Measurements from ENCODE around the gene RECQL5.

RECQL5 gene

DNA sequence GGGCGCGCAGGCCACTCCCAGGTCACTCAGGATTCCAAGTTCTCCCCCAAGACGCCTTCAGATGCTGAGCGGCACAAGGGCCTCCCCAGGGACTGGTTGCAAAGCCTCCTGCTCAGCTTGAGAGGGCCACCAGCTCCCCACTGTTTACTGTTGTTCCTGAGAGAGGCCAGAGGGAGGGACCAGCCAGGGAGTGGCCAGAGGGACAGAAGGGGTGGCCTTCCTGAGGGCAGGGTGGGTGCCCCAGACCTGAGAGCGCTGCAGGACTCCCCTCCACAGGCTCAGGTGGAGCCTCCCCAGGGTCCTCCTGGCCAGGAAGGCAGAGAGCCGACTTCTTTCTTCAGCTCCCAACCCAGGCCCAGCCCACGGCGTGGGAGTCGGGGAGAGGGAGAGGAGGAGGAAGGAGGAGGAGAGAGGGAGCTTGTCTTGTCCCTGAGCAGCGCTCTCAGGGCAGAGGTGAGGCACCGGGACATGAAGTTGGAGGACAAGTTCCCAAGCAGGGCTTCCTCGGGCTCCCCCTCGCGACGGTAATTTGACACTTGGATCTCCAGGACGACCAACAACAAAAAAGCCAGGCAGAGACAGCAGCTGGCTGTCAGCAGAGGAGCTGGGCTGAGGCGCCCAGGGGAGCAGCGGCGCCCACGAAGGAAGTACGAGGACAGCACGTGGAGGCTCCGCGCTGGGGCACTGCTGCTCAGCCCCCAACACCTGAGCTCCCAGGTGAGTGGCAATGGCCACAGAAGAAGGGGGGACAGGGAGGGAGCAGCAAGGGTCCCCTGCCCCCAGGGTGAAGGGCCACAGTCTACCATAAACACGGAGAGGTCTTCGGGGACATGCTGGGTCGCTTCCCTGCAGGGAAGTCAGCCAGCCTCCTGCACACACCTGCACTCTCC, 33.2 kb downstream of the RECQL5 start:
- DNase-seq (ENCODE audit: low read depth): peak; percentile 93

DNA sequence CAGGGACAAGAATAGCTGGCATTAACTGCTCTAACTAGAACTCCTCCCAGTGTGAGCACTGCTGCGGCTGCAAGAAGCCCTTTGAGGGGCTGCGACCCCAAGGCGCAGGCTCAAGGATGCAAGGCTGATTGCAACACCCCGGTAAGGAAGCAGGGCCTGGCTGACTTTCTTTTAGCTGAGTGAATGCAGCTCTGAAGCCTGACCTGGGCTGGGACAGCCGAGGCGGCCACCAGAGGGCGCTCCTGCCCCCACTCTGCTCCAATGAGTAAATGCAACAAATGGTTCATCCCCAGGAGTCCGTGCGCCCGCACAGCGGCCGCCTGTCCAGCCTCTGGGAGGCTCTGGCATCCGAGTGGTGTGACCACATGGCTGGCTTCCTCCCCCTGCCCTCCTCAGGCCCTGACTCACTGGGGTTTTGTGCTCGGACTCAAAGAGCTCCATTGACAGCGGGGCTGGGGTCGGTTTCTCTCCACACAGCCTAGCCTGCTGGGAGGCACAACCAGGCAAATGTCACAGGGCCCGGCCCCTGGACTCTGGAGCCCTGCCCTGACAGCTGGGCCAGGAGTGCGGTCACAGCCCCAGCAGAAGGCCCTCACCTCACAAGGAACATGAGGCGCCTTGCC, 34.0 kb downstream of the RECQL5 start, which contains the start of gene SMIM5:
TSS of gene SMIM5 (plus strand) at position 572 of the 623 bp plus-strand sequence. CDS start 6,768 bp downstream, outside the sequence.
- DNase-seq (ENCODE audit: low read depth): peak; percentile 90

DNA sequence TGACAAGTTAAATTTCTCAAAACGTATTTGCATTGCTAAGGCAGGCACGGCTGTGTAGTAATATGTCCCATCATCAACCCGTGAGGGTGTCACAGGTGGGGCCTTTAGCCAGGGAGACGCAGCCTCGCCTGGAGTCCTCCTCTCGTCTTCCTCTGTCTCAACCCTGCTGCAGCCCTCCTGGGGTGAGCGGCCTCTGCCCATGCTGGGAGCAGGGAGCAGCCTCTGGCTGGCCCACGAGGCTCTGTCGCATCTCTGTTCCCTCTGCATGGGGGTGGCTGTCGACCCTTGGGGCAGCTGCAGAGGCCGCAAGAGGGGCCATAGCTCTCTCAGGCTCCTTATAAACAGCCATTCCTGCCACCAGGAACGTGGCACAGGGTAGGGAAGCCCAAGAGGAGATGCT, 34.5 kb downstream of the RECQL5 start:
- no peak for DNase-seq (ENCODE audit: low read depth)

DNA sequence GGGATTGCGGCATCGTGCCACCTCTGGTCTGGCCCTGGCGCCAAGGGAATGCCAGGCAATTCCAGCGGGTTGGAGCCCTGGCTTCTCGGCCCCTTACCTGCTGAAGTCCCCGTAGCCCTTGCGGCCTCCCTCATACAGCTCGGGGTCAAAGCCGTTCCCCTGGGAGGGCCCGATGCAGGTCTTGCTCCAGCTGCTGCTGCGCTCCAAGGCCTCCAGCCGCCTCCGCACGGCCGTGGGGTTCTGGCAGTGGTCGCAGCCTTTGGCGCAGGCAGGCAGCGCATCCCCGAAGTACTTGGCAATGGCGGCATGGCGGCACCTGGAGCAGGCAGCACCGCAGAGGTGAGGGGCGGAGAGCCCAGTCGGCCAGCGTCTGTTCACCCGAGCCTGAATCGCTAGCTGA, 35.6 kb downstream of the RECQL5 start:
- DNase-seq (ENCODE audit: low read depth): no peak

DNA sequence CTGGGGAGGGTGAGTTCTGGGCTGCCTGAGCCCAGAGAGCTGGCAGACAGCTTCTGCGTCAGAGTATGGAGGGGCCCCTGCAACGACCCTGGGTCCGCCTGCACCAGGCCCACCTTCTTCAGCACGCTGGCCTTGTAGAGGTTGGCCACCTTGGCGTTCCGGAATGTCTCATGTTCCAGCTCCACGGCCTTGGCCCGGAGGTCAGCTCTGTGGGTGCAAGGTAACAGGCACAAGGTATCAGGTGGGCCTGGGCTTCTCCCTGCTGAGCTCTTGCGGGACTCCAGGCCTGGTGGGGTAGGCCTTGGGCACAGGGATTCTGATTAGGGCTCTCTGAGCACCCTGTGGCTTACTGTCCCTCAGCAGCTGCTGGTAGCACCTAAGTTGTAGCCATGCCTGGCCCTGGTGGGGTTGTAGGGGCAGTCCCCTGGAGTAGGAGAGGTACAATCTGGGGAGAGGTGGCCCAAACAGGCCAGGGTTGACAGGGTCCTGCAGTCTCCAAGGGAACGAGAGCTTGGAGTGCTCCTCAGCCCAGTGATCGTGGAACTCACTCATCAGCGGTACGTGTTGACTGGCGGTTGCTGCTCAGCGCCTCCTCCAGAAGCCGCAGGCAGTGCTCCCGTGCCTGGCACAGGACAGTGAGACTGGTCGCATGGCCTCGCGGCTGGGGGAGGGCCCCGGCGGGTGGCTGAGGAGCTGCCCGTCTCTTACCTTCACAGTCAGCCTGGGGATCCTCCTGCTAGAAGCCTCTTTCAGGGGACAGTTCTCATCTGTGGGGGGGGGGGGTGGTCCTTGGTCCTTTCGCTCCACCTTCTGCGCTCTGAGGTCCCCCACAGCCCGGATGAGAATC, 36.7 kb downstream of the RECQL5 start:
- DNase-seq (ENCODE audit: low read depth): no peak

DNA sequence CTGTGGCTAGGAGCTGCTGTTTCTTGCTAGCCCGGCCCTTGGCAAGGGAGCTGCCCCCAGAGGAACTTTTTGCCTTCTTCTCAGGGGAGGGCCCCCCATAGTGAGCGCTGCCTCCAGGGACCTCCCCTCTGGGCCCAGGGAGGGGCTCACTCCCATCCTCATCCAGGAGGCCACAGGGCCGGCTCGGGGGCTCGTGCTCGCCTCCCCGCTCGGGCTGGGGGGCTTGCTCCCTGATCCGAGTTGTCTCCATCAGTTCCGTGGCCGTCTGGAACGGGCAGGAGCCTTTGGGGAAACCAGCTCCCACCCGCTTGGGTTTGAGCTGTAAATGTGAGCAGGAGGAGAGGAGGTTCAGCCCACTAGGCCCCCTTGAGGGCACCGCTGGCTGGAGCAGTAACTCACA, 37.8 kb downstream of the RECQL5 start:
- no peak for DNase-seq (ENCODE audit: low read depth)

DNA sequence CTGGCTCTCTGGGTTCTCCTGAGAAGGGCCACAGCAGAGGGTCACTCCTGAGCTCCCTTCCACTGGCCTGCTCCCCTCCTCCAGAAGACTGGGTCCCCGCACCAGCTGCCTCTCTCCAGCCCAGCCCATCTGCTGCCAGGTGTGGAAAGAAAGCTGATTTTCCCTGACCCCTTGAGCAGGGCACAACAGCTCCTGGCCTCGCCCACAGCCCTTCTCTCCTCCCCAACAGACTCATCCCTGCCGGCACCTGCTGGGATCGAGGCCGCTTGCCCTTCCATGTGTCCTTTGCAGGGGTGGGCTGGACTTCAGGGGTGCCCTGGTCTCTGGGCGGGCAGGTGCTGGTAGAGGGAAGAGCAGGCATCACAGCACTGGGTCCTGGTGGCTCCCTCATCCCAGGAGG, 38.5 kb downstream of the RECQL5 start:
- no peak for DNase-seq (ENCODE audit: low read depth)

DNA sequence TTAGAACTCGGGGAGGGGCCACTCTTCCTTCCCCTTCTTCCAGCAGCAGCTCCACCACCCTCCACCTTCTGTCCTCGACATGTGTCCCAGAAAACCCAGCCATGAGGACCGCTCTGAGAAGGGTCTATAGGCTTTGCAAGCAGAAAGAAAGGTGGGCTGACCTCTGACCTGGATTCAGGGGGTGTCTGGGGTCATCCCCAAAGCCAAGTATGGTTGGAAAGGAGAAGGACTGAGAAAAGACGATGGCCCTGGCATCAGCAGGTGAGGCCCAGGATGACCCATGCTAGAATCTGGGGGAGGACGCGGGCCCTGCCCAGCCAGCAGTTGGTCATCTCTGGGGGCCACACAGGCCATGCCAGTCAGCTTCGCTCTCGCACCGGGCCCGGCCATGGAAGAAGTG, 39.9 kb downstream of the RECQL5 start:
- no peak for DNase-seq (ENCODE audit: low read depth)

DNA sequence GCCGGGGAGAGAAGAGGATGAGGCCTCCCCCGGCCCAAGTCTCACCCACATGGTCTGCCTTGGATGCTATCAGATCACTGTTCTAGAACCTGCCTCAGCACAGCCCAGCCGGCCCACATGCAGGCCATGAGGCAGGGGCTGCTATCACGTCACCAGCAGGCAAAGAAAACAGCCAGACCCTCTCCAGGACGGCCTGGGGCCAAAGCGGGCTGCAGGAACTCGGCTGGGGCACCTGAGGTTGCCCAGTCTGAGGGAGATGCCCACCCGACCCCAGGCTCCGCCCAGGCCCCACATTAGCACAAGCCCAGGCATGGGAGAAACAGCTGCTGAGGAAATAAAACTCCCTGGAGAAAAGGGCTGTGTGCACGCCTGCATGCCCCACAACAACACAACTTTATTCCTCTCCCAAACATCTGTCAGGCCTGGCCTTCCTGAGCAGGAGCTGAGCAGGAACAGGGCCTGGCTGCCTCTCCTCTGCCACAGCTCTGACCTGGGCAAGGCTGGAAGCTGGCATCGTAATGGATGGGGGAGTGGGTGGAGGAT, 40.4 kb downstream of the RECQL5 start:
- no peak for DNase-seq (ENCODE audit: low read depth)

DNA sequence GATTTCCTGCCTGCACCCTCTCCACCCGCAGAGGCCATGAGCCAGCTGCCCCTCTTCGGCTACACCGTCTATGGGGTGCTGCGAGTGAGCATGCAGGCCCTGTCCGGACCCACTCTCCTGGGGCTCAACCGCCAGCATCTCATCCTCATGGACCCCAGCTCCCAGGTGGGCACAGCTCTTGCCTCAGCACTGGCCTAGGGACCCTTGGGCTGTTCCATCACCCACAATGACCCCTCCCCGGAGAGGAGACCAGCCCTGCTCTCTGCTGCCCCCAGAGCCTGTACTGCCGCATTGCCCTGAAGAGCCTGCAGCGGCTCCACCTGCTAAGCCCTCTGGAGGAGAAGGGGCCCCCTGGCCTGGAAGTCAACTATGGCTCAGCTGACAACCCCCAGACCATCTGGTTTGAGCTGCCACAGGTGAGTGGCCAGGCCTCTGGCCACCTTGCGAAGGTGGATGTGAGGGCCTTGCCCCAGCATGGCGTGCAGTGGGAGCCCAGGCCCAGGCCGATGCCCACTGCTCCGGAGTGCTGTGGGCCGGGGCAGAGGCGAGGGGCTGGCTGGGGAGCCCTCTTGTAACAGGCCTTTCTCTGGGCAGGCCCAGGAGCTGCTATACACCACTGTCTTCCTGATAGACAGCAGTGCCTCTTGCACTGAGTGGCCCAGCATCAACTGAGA, 41.0 kb downstream of the RECQL5 start:
- DNase-seq (ENCODE audit: low read depth): peak; percentile 24

DNA sequence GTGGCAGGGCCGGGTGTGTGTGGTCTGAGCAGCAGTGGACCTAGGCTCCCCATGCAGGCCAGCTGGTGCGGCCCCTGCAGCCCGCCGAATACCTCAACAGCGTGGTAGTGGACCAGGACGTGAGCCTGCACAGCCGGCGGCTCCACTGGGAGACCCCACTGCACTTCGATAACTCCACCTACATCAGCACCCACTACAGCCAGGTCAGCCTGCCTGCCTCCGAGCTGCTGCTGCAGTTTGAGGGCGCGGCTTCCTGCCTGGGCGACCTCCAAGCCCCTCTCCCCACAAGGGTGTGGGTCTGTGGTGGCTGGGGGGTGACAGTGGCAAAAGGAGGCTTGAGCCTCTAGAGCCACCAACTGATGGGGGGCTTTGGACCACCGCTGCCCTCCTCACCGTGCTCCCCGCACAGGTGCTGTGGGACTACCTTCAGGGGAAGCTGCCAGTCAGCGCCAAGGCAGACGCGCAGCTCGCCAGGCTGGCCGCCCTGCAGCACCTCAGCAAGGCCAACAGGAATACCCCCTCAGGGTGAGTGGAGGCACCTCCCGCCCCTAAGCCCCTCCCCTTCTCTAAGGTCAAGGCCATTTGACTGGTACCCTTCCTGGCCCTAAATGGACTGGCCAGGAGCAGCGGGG, 42.1 kb downstream of the RECQL5 start:
- no peak for DNase-seq (ENCODE audit: low read depth)

DNA sequence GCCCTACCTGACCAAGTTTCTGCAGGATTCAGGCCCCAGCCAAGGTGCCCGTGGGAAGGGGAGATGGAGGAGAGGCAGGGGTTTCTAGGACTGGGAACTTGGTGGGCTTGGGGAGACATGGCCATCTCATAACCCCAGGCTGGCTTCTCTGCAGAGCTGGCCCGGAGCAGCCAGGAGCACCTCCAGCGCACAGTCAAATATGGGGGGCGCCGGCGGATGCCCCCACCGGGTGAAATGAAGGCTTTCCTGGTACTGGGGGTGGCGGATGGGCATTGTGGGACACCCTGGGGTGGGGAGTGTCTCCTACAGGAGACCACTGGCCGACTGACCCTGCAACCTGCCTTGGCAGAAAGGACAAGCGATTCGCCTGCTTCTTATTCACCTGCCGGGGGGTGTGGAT, 42.9 kb downstream of the RECQL5 start:
- DNase-seq (ENCODE audit: low read depth): no peak

DNA sequence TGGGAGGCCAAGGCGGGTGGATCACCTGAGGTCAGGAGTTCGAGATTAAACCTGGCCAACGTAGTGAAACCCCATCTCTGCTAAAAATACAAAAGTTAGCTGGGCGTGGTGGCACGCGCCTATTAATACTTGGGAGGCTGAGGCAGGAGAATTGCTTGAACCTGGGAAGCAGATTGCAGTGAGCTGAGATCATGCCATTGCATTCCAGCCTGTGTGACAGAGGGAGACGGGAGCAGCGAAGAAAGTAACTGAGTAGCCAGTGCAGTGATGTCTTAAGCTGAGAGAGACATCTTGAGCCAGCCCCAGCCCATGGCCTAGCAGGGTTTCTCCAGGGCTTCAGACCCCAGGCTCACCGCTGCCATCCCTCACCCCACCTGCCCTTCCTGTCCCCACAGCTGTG, 43.6 kb downstream of the RECQL5 start:
- peak; percentile 49 for DNase-seq (ENCODE audit: low read depth)

DNA sequence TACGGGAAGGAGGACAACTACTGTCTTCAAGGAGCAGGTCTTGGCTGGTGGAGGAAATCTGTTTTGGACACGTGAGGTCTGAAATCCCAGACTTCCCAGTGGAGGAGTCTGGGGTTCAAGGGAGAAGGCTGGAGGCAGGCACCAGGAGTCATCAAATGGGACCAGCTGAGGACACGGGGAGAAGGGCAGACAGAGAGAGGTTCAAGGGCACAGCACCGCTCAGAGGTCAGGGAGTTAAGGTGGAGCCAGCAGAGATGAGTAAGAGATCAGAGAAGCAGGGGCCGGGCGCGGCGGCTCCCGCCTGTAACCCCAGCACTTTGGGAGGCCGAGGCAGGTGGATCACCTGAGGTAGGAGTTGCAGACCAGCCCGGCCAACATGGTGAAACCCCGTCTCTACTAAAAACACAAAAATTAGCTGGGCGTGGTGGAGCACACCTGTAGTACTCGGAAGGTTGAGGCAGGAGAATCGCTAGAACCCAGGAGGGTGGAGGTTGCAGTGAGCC, 44.1 kb downstream of the RECQL5 start:
- no peak for DNase-seq (ENCODE audit: low read depth)

DNA sequence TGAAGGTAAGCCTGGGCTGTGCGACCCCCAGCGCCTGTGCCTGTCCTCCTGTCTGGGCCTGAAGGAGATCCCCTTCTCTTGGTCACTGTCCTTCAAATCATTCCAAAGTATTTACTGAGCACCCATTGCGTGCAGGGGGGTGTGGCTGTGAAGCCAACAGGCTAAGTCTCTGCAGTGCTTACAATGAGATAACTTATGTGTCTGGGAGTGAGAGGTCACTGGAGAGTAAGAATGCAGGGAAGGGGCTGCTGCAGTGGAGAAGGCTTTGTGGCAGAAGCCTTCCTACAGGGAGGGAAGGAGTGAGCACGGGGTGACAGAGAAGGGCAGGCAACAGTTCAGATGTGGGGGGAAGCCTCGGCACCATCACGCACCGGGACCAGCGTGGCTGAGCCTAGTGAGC, 44.9 kb downstream of the RECQL5 start:
- DNase-seq (ENCODE audit: low read depth): peak; percentile 21

DNA sequence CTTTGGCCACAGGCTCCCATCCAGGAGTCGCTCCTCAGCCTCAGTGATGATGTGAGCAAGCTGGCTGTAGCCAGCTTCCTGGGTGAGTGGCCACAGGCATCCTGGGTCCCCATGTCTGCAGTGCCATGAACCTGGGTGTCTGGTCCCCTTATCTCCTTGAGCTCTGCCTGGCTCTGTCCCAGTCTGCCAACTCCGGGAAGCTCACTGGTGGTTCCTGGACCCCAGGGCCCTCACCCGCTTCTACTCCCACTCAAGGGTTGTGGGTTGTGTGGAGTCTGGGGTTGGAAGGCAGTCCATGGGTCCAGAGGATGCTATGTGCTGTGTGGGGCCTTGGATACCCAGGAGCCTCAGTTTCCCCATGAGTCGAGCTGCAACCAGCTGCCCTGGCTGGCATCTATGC, 45.5 kb downstream of the RECQL5 start:
- no peak for DNase-seq (ENCODE audit: low read depth)

DNA sequence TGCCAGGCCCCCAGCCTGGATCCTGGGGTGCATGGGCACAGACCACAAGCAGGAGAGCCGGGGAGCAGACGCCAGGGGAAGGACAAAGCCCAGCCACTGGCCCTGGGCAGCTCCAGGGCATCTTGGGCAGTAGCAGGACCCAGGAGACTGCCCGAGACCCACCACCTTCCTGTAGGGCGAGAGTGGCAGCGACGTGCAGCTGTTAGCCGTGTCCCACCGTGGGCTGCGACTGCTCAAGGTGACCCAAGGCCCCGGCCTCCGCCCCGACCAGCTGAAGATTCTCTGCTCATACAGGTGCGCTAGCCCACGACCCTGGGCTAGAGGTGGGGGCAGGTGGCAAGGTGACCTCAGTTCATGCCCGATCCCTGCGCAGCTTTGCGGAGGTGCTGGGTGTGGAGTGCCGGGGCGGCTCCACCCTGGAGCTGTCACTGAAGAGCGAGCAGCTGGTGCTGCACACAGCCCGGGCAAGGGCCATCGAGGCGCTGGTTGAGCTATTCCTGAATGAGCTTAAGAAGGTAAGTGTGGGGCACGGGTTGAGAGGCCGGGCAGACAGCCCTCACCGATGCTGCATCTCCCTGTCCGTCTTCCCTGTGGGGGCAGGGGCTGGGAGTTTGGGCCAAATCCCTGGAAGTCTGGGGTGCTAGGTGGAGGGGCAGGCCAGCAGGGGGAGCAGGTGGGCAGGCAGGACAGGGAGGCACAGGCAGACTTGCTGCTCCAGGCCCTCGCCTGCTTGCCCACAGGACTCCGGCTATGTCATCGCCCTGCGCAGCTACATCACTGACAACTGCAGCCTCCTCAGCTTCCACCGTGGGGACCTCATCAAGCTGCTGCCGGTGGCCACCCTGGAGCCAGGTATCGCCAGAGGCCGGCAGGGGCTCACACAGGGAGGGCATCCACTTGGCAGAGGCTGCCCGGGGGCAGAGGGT, 47.2 kb downstream of the RECQL5 start:
- DNase-seq (ENCODE audit: low read depth): peak; percentile 48

DNA sequence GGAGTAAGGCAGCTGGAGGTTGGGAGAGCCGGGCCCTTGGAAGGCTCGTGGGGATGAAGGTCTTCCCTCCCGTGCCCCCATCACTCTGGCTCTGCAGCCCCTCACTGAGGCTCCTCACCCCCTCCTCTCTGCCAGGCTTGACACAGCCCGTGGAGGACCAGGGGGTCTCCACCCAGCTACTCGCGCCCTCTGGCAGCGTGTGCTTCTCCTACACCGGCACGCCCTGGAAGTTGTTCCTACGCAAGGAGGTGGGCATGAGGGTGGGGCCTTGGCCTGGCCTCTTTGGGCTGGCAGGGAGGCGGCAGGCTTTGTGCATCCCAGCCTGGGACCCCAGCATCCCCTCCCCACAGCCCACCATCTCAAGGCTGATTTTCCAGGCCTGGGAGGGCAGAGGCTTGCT, 49.3 kb downstream of the RECQL5 start:
- DNase-seq (ENCODE audit: low read depth): no peak

DNA sequence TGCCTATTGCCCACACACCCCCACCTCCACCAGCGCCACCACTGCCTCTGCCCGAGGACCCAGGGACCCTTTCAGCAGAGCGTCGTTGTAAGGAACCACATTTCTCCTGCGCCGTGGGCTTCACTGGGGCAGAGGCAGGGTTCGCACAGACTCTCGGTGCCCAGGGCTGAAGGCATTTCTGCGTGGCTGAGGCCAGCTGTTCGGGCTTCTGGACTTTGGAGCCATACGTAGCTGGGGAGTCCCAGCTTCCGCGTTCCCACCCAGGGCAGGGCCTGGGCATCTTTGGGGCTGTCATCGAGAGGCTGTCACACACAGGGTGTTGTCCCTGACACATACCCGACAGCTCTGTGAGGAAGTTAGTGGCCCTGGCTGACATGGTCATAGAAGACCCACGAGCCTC, 49.7 kb downstream of the RECQL5 start:
- no peak for DNase-seq (ENCODE audit: low read depth)

All from EH (cell line).